Measurements from ENCODE around the gene NF1.
"Not testable (repeated sequence)": the region's sequence is repeated elsewhere in the genome, so short reads cannot be mapped to it uniquely, and the experiment has no call there.

NF1 gene

DNA sequence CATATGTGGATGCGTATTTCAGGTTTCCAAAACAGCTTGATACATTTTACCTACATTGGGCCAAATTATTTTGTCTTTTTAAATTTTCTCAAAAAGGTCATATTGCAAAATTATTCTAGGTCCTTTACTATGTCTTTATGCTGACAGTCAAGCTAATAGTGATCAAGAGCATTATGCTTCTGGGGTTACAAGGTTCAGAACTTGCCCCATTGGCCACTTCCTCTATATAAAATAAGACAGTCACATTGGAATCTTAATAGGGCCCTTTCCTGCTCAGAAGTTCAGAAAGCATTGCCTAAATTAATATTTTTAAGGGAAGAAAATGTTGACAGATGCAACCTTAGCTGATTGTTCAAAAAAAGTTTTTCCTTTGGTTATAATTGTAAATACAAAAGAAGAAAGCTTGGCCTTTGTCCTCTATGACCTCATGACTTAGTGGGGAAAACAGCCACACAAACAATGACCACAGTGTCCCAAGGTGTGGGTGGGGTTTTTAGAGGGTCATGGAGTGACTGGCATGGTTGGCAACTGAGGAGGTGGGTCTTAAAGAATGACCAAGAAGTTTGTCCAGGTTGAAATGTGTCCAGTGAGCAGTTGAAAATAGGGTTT, 284.9 kb downstream of the NF1 start:
- no peak overlapping the region for H3K9ac ChIP-seq
- no peak overlapping the region for H3K27ac ChIP-seq
- no peaks in the 10 kb centered on the region for H3K36me3 ChIP-seq (ENCODE audit: insufficient read depth)
- H3K4me3 ChIP-seq (IDR thresholded peaks at IDR 0.05; ENCODE audit: insufficient read depth, low read depth, low read length), result no peak overlapping the region
- TF ChIP-seq, protein P1, sequence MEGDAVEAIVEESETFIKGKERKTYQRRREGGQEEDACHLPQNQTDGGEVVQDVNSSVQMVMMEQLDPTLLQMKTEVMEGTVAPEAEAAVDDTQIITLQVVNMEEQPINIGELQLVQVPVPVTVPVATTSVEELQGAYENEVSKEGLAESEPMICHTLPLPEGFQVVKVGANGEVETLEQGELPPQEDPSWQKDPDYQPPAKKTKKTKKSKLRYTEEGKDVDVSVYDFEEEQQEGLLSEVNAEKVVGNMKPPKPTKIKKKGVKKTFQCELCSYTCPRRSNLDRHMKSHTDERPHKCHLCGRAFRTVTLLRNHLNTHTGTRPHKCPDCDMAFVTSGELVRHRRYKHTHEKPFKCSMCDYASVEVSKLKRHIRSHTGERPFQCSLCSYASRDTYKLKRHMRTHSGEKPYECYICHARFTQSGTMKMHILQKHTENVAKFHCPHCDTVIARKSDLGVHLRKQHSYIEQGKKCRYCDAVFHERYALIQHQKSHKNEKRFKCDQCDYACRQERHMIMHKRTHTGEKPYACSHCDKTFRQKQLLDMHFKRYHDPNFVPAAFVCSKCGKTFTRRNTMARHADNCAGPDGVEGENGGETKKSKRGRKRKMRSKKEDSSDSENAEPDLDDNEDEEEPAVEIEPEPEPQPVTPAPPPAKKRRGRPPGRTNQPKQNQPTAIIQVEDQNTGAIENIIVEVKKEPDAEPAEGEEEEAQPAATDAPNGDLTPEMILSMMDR (conservative IDR thresholded peaks at IDR 0.05; ENCODE audit: low read depth, low read length), result no peak
- no peaks in the 10 kb centered on the region for H4K20me1 ChIP-seq (ENCODE audit: insufficient read depth)
- H3K4me1 ChIP-seq (ENCODE audit: low read depth, poor library complexity, severe bottlenecking), result no peaks in the 10 kb centered on the region
- H2AFZ ChIP-seq (ENCODE audit: low read depth), result no peak overlapping the region
- H3K79me2 ChIP-seq (ENCODE audit: insufficient read depth, low read depth), result no peaks in the 10 kb centered on the region
- H3K27me3 ChIP-seq (ENCODE audit: insufficient read depth, low read depth), result no peaks in the 10 kb centered on the region
- no peak overlapping the region for H3K4me2 ChIP-seq

GRCh38 chr17:31381165-31381668, 286.4 kb downstream of the NF1 start:
- H3K36me3 ChIP-seq (ENCODE audit: insufficient read depth), result no peaks in the 10 kb centered on the region
- TF ChIP-seq, protein P1 (conservative IDR thresholded peaks at IDR 0.05; ENCODE audit: low read depth, low read length), result no peak
- no peak overlapping the region for H3K9ac ChIP-seq

GRCh38 chr17:31382668-31383275, 288.0 kb downstream of the NF1 start:
- H3K79me2 ChIP-seq (ENCODE audit: insufficient read depth, low read depth); H3K4me1 ChIP-seq (ENCODE audit: low read depth, poor library complexity, severe bottlenecking); H4K20me1 ChIP-seq (ENCODE audit: insufficient read depth); H3K9ac ChIP-seq; H3K4me3 ChIP-seq (IDR thresholded peaks at IDR 0.05; ENCODE audit: insufficient read depth, low read depth, low read length); H3K4me2 ChIP-seq; H2AFZ ChIP-seq (ENCODE audit: low read depth); H3K27me3 ChIP-seq (ENCODE audit: insufficient read depth, low read depth); H3K36me3 ChIP-seq (ENCODE audit: insufficient read depth); H3K27ac ChIP-seq: not testable (repeated sequence)

More at GRCh38 chr17:31381165-31381668, 286.4 kb downstream of the NF1 start:
- no peaks in the 10 kb centered on the region for H3K4me1 ChIP-seq (ENCODE audit: low read depth, poor library complexity, severe bottlenecking)
- H4K20me1 ChIP-seq (ENCODE audit: insufficient read depth), result no peaks in the 10 kb centered on the region
- H2AFZ ChIP-seq (ENCODE audit: low read depth), result no peak overlapping the region
- no peak overlapping the region for H3K4me3 ChIP-seq (IDR thresholded peaks at IDR 0.05; ENCODE audit: insufficient read depth, low read depth, low read length)
- no peaks in the 10 kb centered on the region for H3K27me3 ChIP-seq (ENCODE audit: insufficient read depth, low read depth)
- no peaks in the 10 kb centered on the region for H3K79me2 ChIP-seq (ENCODE audit: insufficient read depth, low read depth)
- no peak overlapping the region for H3K4me2 ChIP-seq
- no peak overlapping the region for H3K27ac ChIP-seq

- not testable (repeated sequence) for H3K4me1 ChIP-seq (ENCODE audit: low read depth, poor library complexity, severe bottlenecking); H3K9ac ChIP-seq; H3K79me2 ChIP-seq (ENCODE audit: insufficient read depth, low read depth); H3K4me3 ChIP-seq (IDR thresholded peaks at IDR 0.05; ENCODE audit: insufficient read depth, low read depth, low read length); H3K36me3 ChIP-seq (ENCODE audit: insufficient read depth); H3K27ac ChIP-seq; H3K27me3 ChIP-seq (ENCODE audit: insufficient read depth, low read depth); H3K4me2 ChIP-seq; H2AFZ ChIP-seq (ENCODE audit: low read depth); H4K20me1 ChIP-seq (ENCODE audit: insufficient read depth)
Observed at GRCh38 chr17:31383488-31383887, 288.7 kb downstream of the NF1 start.

DNA sequence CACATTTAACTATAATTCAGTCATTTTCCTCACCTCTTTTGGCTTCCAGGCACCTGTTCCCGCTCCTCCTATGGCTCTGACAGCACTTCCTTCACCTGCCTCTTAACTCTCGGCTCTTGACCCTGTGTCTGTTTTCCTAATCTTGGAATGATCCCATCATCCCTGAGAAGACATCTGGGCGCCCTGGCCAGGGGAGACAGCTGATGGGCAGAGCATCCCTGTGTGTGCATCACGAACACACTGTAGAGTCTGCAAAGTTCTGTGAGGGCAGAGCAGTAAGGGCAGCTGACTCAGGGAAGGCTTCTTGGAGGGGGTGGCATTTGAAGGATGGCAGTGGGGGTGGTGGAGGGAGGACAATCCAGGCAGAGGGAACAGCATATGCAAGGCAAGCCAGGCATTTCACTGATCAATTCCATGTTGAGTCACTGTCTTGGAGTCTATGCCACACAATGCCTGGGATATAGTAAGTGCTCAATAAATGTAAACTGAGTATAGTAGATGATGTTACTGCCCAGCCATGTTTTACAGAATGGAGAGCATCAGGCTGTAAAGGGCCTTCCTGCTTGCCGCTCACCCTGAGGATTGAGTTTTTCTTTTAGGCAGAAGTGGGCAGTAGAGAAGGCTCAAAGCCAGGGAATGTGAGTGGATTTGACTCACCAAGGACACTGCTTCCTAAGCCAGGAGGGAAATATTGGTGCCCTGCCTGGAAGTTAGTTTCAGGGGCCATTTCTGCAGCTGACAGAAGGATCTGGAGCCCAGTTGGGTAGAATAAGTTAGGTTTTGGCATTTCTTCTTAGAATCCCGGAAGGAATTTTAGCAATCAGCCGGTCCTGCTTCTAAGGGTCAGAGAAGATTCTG, 290.9 kb downstream of the NF1 start:
- no peaks in the 10 kb centered on the region for H4K20me1 ChIP-seq (ENCODE audit: insufficient read depth)
- no peaks in the 10 kb centered on the region for H3K27me3 ChIP-seq (ENCODE audit: insufficient read depth, low read depth)
- H3K9ac ChIP-seq, result no peak overlapping the region
- H3K79me2 ChIP-seq (ENCODE audit: insufficient read depth, low read depth), result no peaks in the 10 kb centered on the region
- no peak overlapping the region for H3K4me3 ChIP-seq (IDR thresholded peaks at IDR 0.05; ENCODE audit: insufficient read depth, low read depth, low read length)
- TF ChIP-seq, protein P1 (conservative IDR thresholded peaks at IDR 0.05; ENCODE audit: low read depth, low read length), result no peak
- H2AFZ ChIP-seq (ENCODE audit: low read depth), result no peak overlapping the region
- no peak overlapping the region for H3K27ac ChIP-seq
- no peaks in the 10 kb centered on the region for H3K4me1 ChIP-seq (ENCODE audit: low read depth, poor library complexity, severe bottlenecking)
- no peak overlapping the region for H3K4me2 ChIP-seq
- no peaks in the 10 kb centered on the region for H3K36me3 ChIP-seq (ENCODE audit: insufficient read depth)
